Coronary artery (tissue), 2 donors: ENCODE results near the gene FRMD8.

ENCODE experiments used
- DNase-seq: peaks from one replicate; pipeline ENCODE4 v3.0.0-alpha.2; 2017; ENCODE audit warnings: low spot score
- H3K27ac ChIP-seq, 2 donors: fragments of 200-600 bp; sonication (generic); one replicate each; pipeline ENCODE4 v1.5.1; 2016 to 2019
- H3K4me3 ChIP-seq: fragments of 200-600 bp; sonication (generic); 2 replicates; pipeline ENCODE4 v1.5.1; 2016; ENCODE audit warnings: mild to moderate bottlenecking, moderate library complexity
- CTCF ChIP-seq: fragments of 200-600 bp; sonication (generic); IDR thresholded peaks from one replicate; pipeline ENCODE4 v1.5.1; 2019; ENCODE audit warnings: antibody characterized with exemption

Gene FRMD8

GRCh38 chr11:65392186-65392829, 5.9 kb downstream of the FRMD8 start:
- TF ChIP-seq CTCF: no peak
- Histone ChIP-seq H3K4me3 (no peak overlapping the region), H3K27ac (peak overlapping the region in 1 of 2 donors; percentile 81)
- DNase-seq: no peak

- no peak for DNase-seq
- no peak overlapping the region for H3K4me3 ChIP-seq
- H3K27ac ChIP-seq: no peak overlapping the region
- TF ChIP-seq CTCF: no peak
Measured at GRCh38 chr11:65392899-65393298, 6.5 kb downstream of the FRMD8 start.

- H3K27ac ChIP-seq: no peak overlapping the region
- DNase-seq: no peak
- H3K4me3 ChIP-seq: no peak overlapping the region
- TF ChIP-seq CTCF: no peak
Measured at GRCh38 chr11:65393513-65394079, 7.2 kb downstream of the FRMD8 start.

- H3K27ac ChIP-seq: no peak overlapping the region
Measured at GRCh38 chr11:65394125-65394536, 7.7 kb downstream of the FRMD8 start.

GRCh38 chr11:65395961-65396530, 9.6 kb downstream of the FRMD8 start:
- H3K4me3 ChIP-seq: no peak overlapping the region
- TF ChIP-seq CTCF: no peak
- no peak for DNase-seq
- H3K27ac ChIP-seq: no peak overlapping the region

More at GRCh38 chr11:65394125-65394536, 7.7 kb downstream of the FRMD8 start:
- H3K4me3 ChIP-seq: no peak overlapping the region
- TF ChIP-seq CTCF: no peak
- DNase-seq: no peak

- H3K4me3 ChIP-seq: no peak overlapping the region
- TF ChIP-seq CTCF: no peak
- H3K27ac ChIP-seq: no peak overlapping the region
- DNase-seq: no peak
Measured at GRCh38 chr11:65396769-65397745, 10.6 kb downstream of the FRMD8 start.
